ENCODE results near the gene PIK3CB. TPM values are rescaled to one million over a fixed set of nuclear protein-coding genes. Genes with fewer than 3 reads are reported as not detected.

The PIK3CB gene
- polyA plus RNA-seq, 3 donors = 14.1 to 33.6 (median 20.4) TPM

DNA sequence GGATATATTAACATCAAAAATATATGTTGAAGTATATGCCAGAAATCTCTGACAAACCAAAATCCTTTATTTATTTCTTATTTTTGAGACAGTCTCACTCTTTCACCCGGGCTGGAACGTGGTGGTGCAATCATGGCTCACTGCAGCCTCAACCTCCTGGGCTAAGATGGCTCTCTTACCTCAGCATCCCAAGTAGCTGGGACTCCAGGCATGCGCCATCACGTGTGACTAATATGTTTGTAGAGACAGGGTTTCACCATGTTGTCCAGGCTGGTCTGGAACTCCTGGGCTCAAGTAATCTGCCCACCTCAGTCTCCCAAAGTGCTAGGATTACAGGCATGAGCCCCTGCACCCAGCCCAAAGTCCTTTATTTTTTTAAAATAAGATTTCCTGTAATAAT lies 214.3 kb downstream of the PIK3CB start:
- Mint-ChIP-seq H3K27me3 (ENCODE audit: low read depth in 3 of 3) (peaks cover 0 to 1% (median 0%) of the 10 kb centered on the region in 3 donors), H3K36me3 (no peaks in the 10 kb centered on the region), H3K4me3 (no peak overlapping the region), H3K4me1 (no peaks in the 10 kb centered on the region), H3K27ac (no peak overlapping the region), H3K9me3 (peaks cover 0 to 2% (median 0%) of the 10 kb centered on the region in 7 donors)
- Histone ChIP-seq H4K20me1 (ENCODE audit: insufficient read depth, low read length) (no peaks in the 10 kb centered on the region), H3K4me1 (ENCODE audit: control insufficient read depth in 1 of 2, insufficient read depth in 2 of 2, low read length in 2 of 2) (no peaks in the 10 kb centered on the region), H2AFZ (ENCODE audit: insufficient read depth, low read depth, low read length, poor library complexity, severe bottlenecking) (no peak overlapping the region), H3K4me2 (replicated peaks; ENCODE audit: extremely low read depth, low read length, poor library complexity, severe bottlenecking) (no peak overlapping the region), H3K27me3 (ENCODE audit: control insufficient read depth in 2 of 2, insufficient read depth in 2 of 2, low read length in 2 of 2) (no peaks in the 10 kb centered on the region), H3K79me2 (ENCODE audit: insufficient read depth, low read length) (no peaks in the 10 kb centered on the region), H3K36me3 (replicated peaks in 1 of 2; ENCODE audit: control insufficient read depth in 1 of 2, insufficient read depth in 2 of 2, low read length in 2 of 2) (no peaks in the 10 kb centered on the region), H3K27ac (ENCODE audit: low read depth in 1 of 2, low read length in 2 of 2) (no peak overlapping the region), H3K9ac (ENCODE audit: insufficient read depth, low read length, poor library complexity, severe bottlenecking) (no peak overlapping the region), H3K9me3 (replicated peaks in 1 of 2; ENCODE audit: control insufficient read depth in 1 of 2, insufficient read depth in 1 of 2, low read length in 2 of 2) (no peaks in the 10 kb centered on the region), H3K4me3 (replicated peaks in 1 of 3; ENCODE audit: low read depth in 2 of 3, low read length in 3 of 3) (no peak overlapping the region)
- no peak for DNase-seq
- WGBS (ENCODE audit: insufficient coverage) = no CpG with 5 or more reads among the region's 4 CpGs
- TF ChIP-seq, protein P1, sequence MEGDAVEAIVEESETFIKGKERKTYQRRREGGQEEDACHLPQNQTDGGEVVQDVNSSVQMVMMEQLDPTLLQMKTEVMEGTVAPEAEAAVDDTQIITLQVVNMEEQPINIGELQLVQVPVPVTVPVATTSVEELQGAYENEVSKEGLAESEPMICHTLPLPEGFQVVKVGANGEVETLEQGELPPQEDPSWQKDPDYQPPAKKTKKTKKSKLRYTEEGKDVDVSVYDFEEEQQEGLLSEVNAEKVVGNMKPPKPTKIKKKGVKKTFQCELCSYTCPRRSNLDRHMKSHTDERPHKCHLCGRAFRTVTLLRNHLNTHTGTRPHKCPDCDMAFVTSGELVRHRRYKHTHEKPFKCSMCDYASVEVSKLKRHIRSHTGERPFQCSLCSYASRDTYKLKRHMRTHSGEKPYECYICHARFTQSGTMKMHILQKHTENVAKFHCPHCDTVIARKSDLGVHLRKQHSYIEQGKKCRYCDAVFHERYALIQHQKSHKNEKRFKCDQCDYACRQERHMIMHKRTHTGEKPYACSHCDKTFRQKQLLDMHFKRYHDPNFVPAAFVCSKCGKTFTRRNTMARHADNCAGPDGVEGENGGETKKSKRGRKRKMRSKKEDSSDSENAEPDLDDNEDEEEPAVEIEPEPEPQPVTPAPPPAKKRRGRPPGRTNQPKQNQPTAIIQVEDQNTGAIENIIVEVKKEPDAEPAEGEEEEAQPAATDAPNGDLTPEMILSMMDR (IDR thresholded peaks at IDR 0.05) = no peak
- intact Hi-C loops (cut with micrococcal nuclease) = no loop called here

DNA sequence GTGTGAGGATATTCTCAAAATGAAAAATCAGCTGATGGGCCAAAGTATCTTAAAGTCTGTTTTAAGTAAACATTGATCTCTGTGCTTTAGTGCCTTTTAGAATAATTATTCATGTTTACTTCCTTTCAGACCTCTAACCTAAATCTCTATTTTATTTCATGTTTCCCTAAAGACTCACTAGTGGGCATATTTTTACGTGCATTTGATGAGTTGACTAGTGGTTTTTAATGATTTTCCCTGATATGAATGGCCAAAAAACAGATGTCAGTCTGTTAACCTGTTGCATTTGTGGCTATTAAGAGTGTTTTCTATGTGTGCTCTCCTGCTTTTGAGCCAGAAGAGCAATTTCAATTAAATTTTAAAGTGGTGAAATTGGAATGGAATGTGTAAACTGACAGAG lies 219.3 kb downstream of the PIK3CB start:
- Histone ChIP-seq H4K20me1 (ENCODE audit: insufficient read depth, low read length) (no peaks in the 10 kb centered on the region), H3K4me3 (replicated peaks in 1 of 3; ENCODE audit: low read depth in 2 of 3, low read length in 3 of 3) (no peak overlapping the region)
- no CpG with 5 or more reads among the region's 1 CpG for WGBS (ENCODE audit: insufficient coverage)

More for the DNA sequence above, 219.3 kb downstream of the PIK3CB start:
- Mint-ChIP-seq H3K36me3 (peaks cover 0 to 4% of the 10 kb centered on the region in 2 donors), H3K4me3 (no peak overlapping the region), H3K27ac (no peak overlapping the region), H3K4me1 (no peaks in the 10 kb centered on the region), H3K27me3 (ENCODE audit: low read depth in 3 of 3) (peaks cover 0 to 3% (median 1%) of the 10 kb centered on the region in 3 donors), H3K9me3 (peaks cover 0 to 3% (median 0%) of the 10 kb centered on the region in 7 donors)
- H3K9ac ChIP-seq (ENCODE audit: insufficient read depth, low read length, poor library complexity, severe bottlenecking) = no peak overlapping the region
- TF ChIP-seq, protein P1 (IDR thresholded peaks at IDR 0.05) = no peak
- no peaks in the 10 kb centered on the region for H3K4me1 ChIP-seq (ENCODE audit: control insufficient read depth in 1 of 2, insufficient read depth in 2 of 2, low read length in 2 of 2)
- no peaks in the 10 kb centered on the region for H3K36me3 ChIP-seq (replicated peaks in 1 of 2; ENCODE audit: control insufficient read depth in 1 of 2, insufficient read depth in 2 of 2, low read length in 2 of 2)
- no peaks in the 10 kb centered on the region for H3K79me2 ChIP-seq (ENCODE audit: insufficient read depth, low read length)
- intact Hi-C loops (cut with micrococcal nuclease) = no loop called here
- no peaks in the 10 kb centered on the region for H3K27me3 ChIP-seq (ENCODE audit: control insufficient read depth in 2 of 2, insufficient read depth in 2 of 2, low read length in 2 of 2)
- H2AFZ ChIP-seq (ENCODE audit: insufficient read depth, low read depth, low read length, poor library complexity, severe bottlenecking) = no peak overlapping the region
- H3K27ac ChIP-seq (ENCODE audit: low read depth in 1 of 2, low read length in 2 of 2) = no peak overlapping the region
- no peaks in the 10 kb centered on the region for H3K9me3 ChIP-seq (replicated peaks in 1 of 2; ENCODE audit: control insufficient read depth in 1 of 2, insufficient read depth in 1 of 2, low read length in 2 of 2)
- H3K4me2 ChIP-seq (replicated peaks; ENCODE audit: extremely low read depth, low read length, poor library complexity, severe bottlenecking) = no peak overlapping the region
- no peak for DNase-seq

Data from CD14-positive monocyte (primary cell).